NCI-H128 (cell line): ENCODE data around the gene SECISBP2L.
"Not testable (repeated sequence)": the region's sequence is repeated elsewhere in the genome, so short reads cannot be mapped to it uniquely, and the experiment has no call there.

ENCODE experiments used
- DNase-seq: peaks from one replicate; lab custom pipeline; 2025; ENCODE audit not compliant: unreplicated experiment; lab: John Stamatoyannopoulos, UW

The SECISBP2L gene

GRCh38 chr15:48996276-48996675, 50.0 kb downstream of the SECISBP2L start:
- no peak for DNase-seq

- DNase-seq = no peak
Measured at GRCh38 chr15:48993380-48993779, 52.9 kb downstream of the SECISBP2L start.

GRCh38 chr15:48992545-48992944, 53.7 kb downstream of the SECISBP2L start:
- DNase-seq = no peak

- DNase-seq = no peak
Measured at GRCh38 chr15:48992096-48992495, 54.1 kb downstream of the SECISBP2L start.

GRCh38 chr15:48989170-48989569, 57.1 kb downstream of the SECISBP2L start:
- DNase-seq = no peak

GRCh38 chr15:48987142-48987541, 59.1 kb downstream of the SECISBP2L start:
- DNase-seq = no peak

GRCh38 chr15:48986240-48986639, 60.0 kb downstream of the SECISBP2L start:
- no peak for DNase-seq

- DNase-seq = no peak
Measured at GRCh38 chr15:48985516-48985915, 60.7 kb downstream of the SECISBP2L start.

GRCh38 chr15:48984811-48985352, 61.4 kb downstream of the SECISBP2L start:
- DNase-seq = no peak

GRCh38 chr15:48984021-48984710, 62.1 kb downstream of the SECISBP2L start:
- DNase-seq = no peak

GRCh38 chr15:48983300-48983699, 62.9 kb downstream of the SECISBP2L start:
- no peak for DNase-seq

- DNase-seq = no peak
Measured at GRCh38 chr15:48981941-48982340, 64.3 kb downstream of the SECISBP2L start.

- no peak for DNase-seq
Measured at GRCh38 chr15:48978638-48979037, 67.6 kb downstream of the SECISBP2L start.

GRCh38 chr15:48976444-48977088, 69.7 kb downstream of the SECISBP2L start:
- no peak for DNase-seq

GRCh38 chr15:48975472-48976419, 70.5 kb downstream of the SECISBP2L start:
- DNase-seq = peak; percentile 23

GRCh38 chr15:48974882-48975281, 71.4 kb downstream of the SECISBP2L start:
- no peak for DNase-seq

GRCh38 chr15:48972750-48973503, 73.3 kb downstream of the SECISBP2L start:
- no peak for DNase-seq

- not testable (repeated sequence) for DNase-seq
Measured at GRCh38 chr15:48970926-48971325, 75.3 kb downstream of the SECISBP2L start.

GRCh38 chr15:48968066-48968465, 78.2 kb downstream of the SECISBP2L start:
- no peak for DNase-seq

GRCh38 chr15:48967336-48967735, 78.9 kb downstream of the SECISBP2L start:
- DNase-seq = no peak
